Activated CD4-positive, alpha-beta memory T cell treated with anti-CD3 and anti-CD28 coated beads, Interleukin-2, amount 10 ng/mL, durations not matched to agents 7 days and 5 days (primary cell): ENCODE measurements around the gene LRIT3. TPM values are rescaled to one million over a fixed set of nuclear protein-coding genes. Genes with fewer than 3 reads are reported as not detected.

Experiments
- CTCF ChIA-PET: fragments of 350-600 bp; sonication (Branson Sonifier 250); formaldehyde crosslinking; loops from one replicate; lab custom pipeline; 2021; ENCODE audit warnings: antibody characterized with exemption, inconsistent platforms; lab: Charles Lee
- POLR2A ChIA-PET: fragments of 350-600 bp; sonication (Branson Sonifier 250); formaldehyde crosslinking; loops from one replicate; lab custom pipeline; 2021; ENCODE audit warnings: antibody characterized with exemption; lab: Charles Lee
- DNase-seq: peaks from one replicate; pipeline ENCODE4 v3.0.0-alpha.2; 2020
- H3K27ac Mint-ChIP-seq: one replicate; pipeline ENCODE4 v1.8.0; 2021; ENCODE audit warnings: mild to moderate bottlenecking, mixed read lengths
- H3K27me3 Mint-ChIP-seq: one replicate; pipeline ENCODE4 v1.8.0; 2021; ENCODE audit warnings: mixed read lengths
- H3K36me3 Mint-ChIP-seq: one replicate; pipeline ENCODE4 v1.8.0; 2021; ENCODE audit warnings: low read depth, mixed read lengths
- H3K4me1 Mint-ChIP-seq: one replicate; pipeline ENCODE4 v1.8.0; 2021; ENCODE audit warnings: mixed read lengths
- H3K4me3 Mint-ChIP-seq: one replicate; pipeline ENCODE4 v1.8.0; 2021; ENCODE audit warnings: mild to moderate bottlenecking, mixed read lengths
- H3K9me3 Mint-ChIP-seq: one replicate; pipeline ENCODE4 v1.8.0; 2021; ENCODE audit warnings: mixed read lengths
- total RNA-seq, 2 experiments: library from RNA; stranded (reverse); gene quantifications; one replicate each; pipeline ENCODE4 v1.2.3, GENCODE V29; 2021

LRIT3 gene
- total RNA-seq, 2 experiments from 2014 or later, result 0.10 TPM

DNA sequence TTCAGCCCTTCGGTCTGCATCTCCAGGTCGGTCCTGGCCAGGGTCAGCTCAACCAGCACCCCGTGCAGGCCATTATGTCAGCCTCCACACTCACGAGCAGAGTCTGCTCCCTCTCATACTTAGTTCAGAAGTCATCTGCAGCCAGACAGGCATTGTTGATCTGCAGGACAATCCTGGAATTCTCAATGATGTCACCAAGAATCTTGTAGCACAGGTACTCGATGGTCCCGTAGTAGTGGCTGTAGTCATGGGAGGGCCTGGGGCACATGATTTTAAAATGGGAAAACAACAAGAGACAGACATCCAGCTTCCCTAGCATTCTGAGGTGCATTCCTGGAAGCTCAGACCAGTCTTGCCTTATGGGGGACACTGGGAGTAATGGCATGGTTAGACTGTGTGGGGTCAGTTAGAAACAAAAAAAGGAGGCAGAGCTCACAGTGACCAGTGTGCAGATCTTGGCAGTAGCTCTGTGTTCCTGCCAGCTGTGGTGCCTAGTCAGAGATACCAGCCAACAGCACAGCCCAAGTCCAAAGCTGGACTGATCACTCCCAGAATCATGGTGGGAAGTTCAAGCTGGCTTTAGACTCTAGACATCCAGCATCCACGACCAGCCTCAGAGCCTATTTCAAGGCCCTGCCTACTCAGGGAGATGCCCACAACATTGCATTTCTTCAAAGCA lies 31.9 kb downstream of the LRIT3 start:
- H3K4me3 Mint-ChIP-seq, result no peak overlapping the region
- no peak for DNase-seq
- H3K4me1 Mint-ChIP-seq, result no peaks in the 10 kb centered on the region
- peaks cover 12% of the 10 kb centered on the region for H3K27me3 Mint-ChIP-seq
- no peaks in the 10 kb centered on the region for H3K36me3 Mint-ChIP-seq
- H3K9me3 Mint-ChIP-seq, result no peaks in the 10 kb centered on the region
- ChIA-PET CTCF (interaction anchor here (0.6 kb wide), 1 partner anchor 679 kb away, joined by 4 read pairs; no protein-coding TSS in a partner anchor), POLR2A (no interaction called here)
- no peak overlapping the region for H3K27ac Mint-ChIP-seq

DNA sequence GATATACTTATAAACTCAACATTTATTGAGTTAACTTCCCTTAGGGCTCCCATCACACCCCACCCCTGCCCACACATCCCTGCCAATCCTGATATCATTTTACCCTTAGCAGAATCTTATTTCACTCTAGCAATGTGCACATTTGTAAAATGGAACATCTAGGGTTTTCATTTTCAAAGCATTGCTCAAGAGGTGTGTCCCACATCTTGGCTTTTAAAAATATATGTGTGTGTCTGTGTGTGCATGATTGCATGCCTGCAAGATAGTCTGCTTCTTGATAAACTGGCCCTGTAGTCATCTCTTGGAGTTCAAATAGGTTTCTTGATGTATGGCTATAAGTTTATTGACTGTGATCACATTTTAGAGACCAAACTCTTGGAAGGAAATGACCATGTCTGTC lies 38.4 kb downstream of the LRIT3 start:
- no peak for DNase-seq
- H3K27me3 Mint-ChIP-seq, result peaks cover 12% of the 10 kb centered on the region
- no peak overlapping the region for H3K27ac Mint-ChIP-seq
- POLR2A ChIA-PET, result no interaction called here
- H3K4me3 Mint-ChIP-seq, result no peak overlapping the region
- no peaks in the 10 kb centered on the region for H3K4me1 Mint-ChIP-seq
- H3K9me3 Mint-ChIP-seq, result no peaks in the 10 kb centered on the region
- CTCF ChIA-PET, result no interaction called here
- no peaks in the 10 kb centered on the region for H3K36me3 Mint-ChIP-seq

DNA sequence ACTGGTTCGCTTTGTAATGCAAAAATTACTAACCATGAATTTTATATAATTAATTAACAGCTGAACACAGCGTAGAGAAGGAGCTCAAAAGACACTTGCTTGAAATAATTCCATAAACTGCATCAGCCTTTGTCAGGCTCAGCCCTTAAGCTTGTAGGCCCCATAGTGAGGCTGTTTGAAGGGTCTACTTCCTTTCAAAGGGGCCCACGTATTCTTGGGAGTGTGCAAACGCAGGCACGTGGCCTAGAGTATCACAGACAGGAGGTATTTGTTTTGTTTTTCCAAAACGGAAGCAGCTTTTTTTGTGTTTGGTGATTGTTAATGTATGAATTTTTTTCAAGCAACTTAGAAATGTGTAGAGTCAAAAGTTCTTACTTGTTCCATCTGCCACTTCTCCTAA lies 39.2 kb downstream of the LRIT3 start:
- H3K27ac Mint-ChIP-seq, result no peak overlapping the region
- DNase-seq, result no peak
- POLR2A ChIA-PET, result no interaction called here
- H3K36me3 Mint-ChIP-seq, result no peaks in the 10 kb centered on the region
- CTCF ChIA-PET, result no interaction called here
- no peaks in the 10 kb centered on the region for H3K9me3 Mint-ChIP-seq
- H3K4me1 Mint-ChIP-seq, result no peaks in the 10 kb centered on the region
- peaks cover 10% of the 10 kb centered on the region for H3K27me3 Mint-ChIP-seq
- H3K4me3 Mint-ChIP-seq, result no peak overlapping the region

DNA sequence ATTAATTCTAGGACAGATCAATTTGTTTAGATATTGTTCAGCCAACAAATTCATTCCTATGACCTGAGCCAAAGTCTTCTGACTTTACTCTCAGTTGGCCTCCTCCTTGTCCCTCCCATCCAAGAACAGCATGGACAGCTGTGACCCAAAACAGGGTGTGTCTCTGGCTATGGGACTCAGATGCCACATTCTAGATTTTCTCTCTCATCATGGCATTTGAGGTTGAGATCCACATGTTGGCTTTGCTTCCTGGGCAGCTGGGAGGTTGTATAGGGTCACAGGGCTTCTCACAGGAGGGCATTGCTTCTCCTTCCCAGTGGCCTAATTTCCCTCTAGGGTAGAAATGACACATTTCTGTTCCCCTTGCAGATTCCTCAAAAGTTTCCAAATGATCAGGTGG lies 42.2 kb downstream of the LRIT3 start:
- Mint-ChIP-seq H3K27ac (no peak overlapping the region), H3K9me3 (no peaks in the 10 kb centered on the region)
- CTCF ChIA-PET, result no interaction called here

DNA sequence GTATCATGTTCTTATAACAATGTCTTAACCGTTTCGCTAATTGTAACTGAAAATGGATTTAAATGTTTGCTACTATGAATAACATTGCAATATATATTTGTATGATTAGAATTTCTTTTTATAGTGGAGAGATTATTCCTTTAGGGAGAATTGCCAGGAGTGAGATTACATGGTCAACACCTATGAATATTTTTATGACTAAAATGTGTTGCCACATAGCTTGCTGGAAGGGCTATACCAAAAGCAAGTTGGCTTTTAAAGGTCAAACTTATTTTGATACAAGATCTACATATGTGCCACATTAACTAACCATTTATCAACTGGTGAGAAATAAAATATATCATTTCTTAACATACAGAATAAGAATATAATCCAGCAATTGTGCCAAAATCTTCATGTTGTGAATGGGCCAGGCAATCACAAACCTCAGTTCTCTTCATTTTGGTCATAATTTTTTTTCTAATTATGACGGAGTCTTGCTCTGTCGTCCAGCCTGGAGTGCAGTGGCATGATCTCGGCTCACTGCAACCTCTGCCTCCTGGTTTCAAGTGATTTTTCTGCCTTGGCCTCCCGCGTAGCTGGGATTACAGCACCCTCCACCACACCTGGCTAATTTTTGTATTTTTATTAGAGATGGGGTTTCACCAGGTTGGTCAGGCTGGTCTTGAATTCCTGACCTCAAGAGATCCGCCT lies 54.8 kb downstream of the LRIT3 start:
- CTCF ChIA-PET, result no interaction called here
- POLR2A ChIA-PET, result no interaction called here
- DNase-seq, result no peak
- Mint-ChIP-seq H3K4me3 (no peak overlapping the region), H3K4me1 (no peaks in the 10 kb centered on the region), H3K9me3 (peaks cover 3% of the 10 kb centered on the region), H3K36me3 (no peaks in the 10 kb centered on the region), H3K27me3 (peaks cover 16% of the 10 kb centered on the region), H3K27ac (no peak overlapping the region)

More for the DNA sequence above, 42.2 kb downstream of the LRIT3 start:
- POLR2A ChIA-PET, result no interaction called here
- DNase-seq, result no peak
- no peaks in the 10 kb centered on the region for H3K4me1 Mint-ChIP-seq
- H3K4me3 Mint-ChIP-seq, result no peak overlapping the region
- H3K27me3 Mint-ChIP-seq, result peaks cover 14% of the 10 kb centered on the region
- H3K36me3 Mint-ChIP-seq, result no peaks in the 10 kb centered on the region

DNA sequence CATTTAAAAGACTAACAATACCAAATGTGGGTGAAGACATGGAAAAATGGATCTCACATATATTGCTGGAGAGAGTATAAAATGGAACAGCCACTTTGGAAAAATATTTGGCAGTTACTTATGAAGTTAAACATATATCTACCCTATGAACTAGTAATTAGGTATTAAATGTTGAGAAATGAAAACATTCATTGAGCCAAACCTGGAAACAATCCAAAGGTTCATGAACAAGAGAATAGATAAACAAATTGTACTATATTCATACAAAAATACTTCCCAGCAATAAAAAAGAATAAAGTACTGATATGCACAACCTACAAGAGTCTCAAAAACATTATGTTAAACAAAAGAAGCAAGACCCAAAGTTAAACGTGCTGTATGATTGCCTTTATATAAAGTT lies 60.8 kb downstream of the LRIT3 start:
- H3K4me1 Mint-ChIP-seq, result no peaks in the 10 kb centered on the region
- no peak overlapping the region for H3K4me3 Mint-ChIP-seq
- peaks cover 28% of the 10 kb centered on the region for H3K27me3 Mint-ChIP-seq
- no peaks in the 10 kb centered on the region for H3K9me3 Mint-ChIP-seq
- POLR2A ChIA-PET, result no interaction called here
- no peak overlapping the region for H3K27ac Mint-ChIP-seq
- no peak for DNase-seq
- H3K36me3 Mint-ChIP-seq, result no peaks in the 10 kb centered on the region
- CTCF ChIA-PET, result no interaction called here

DNA sequence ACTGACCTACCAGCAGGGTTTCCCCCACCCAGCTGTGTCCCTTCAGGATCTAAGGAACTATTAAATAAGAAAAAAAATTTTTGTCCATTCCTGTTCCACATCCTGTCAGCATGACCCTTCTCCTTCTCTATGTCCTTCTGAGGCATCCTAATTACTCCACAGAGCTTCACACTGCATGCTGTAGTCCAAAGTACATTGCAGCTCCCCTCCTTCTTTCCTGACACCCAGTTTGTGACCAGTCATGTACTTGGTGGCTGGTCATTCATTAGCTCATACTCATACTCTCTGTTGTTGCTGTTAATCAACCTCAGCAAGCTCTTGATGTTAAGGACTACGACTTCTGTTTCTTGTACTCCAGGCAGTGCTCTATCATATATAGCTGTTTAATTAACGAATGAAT lies 62.3 kb downstream of the LRIT3 start:
- Mint-ChIP-seq H3K4me1 (no peaks in the 10 kb centered on the region), H3K4me3 (no peak overlapping the region), H3K27me3 (peaks cover 37% of the 10 kb centered on the region), H3K27ac (no peak overlapping the region), H3K9me3 (no peaks in the 10 kb centered on the region), H3K36me3 (no peaks in the 10 kb centered on the region)
- ChIA-PET CTCF (no interaction called here), POLR2A (no interaction called here)
- no peak for DNase-seq

DNA sequence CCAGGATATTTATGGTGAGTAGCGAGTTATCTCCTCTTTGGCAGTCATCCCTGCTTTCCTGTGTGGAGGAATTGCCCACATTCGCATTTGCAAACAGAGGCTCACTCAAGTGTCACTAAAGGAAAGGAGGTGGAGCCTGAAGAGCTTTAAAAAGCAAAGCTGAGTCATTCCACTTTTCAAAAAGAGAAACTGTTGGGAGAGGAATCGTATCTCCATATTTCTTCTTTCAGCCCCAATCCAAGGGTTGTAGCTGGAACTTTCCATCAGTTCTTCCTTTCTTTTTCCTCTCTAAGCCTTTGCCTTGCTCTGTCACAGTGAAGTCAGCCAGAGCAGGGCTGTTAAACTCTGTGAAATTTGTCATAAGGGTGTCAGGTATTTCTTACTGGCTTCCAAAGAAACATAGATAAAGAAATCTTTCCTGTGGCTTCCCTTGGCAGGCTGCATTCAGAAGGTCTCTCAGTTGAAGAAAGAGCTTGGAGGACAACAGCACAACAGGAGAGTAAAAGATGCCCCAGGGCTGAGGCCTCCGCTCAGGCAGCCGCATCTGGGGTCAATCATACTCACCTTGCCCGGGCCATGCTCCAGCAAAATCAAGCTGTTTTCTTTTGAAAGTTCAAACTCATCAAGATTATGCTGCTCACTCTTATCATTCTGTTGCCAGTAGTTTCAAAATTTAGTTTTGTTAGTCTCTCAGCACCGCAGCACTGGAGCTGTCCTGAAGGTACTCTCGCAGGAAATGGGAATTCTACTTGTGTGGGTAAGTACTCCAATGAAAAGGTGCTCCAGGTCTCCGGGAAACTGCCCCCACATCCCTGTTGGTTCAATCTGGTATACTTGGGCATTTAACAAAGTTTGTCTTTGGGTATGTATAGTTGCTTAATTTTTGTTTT lies 65.0 kb downstream of the LRIT3 start, which contains the start of gene EGF:
TSS of gene EGF (plus strand) at position 178 of the 890 bp plus-strand sequence. CDS start at position 631, 453 bp downstream.
- ChIA-PET POLR2A (no interaction called here), CTCF (no interaction called here)
- peaks cover 23% of the 10 kb centered on the region for H3K27me3 Mint-ChIP-seq
- H3K27ac Mint-ChIP-seq, result no peak within 1 kb of the TSS
- no peaks in the 10 kb centered on the region for H3K36me3 Mint-ChIP-seq
- no peak within 1 kb of the TSS for H3K4me3 Mint-ChIP-seq
- H3K4me1 Mint-ChIP-seq, result no peaks in the 10 kb centered on the region
- no peak for DNase-seq
- no peaks in the 10 kb centered on the region for H3K9me3 Mint-ChIP-seq

DNA sequence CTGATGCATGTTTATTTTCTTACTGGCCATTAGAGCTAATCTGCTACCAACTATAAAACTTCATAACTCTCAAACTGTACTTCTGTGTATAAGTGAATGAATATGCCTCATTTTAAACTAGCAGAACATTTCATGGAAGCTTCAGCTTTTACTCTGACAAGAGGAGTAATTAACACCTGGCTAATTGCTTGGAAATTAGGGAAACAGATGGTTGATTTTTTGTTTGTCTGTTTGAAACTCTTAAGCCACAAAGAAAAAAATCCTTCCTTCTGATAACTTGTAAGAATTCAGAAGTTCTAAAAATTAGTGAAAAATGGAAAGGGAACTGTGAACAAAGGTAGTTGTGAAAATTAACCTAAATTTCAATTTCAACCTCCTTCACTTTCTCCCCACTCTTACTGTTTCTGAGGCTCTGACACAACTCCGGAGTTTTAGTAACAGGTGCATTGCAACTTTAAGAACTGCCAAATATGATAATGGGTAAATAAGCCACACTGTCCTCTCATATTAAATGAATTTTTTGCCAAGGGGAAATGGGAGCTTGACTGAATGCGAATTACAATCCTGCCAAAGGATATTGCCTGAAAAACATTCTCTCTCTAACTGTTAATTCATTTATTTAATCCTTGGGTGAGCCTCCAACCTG lies 65.8 kb downstream of the LRIT3 start:
- H3K9me3 Mint-ChIP-seq, result no peaks in the 10 kb centered on the region
- H3K36me3 Mint-ChIP-seq, result no peaks in the 10 kb centered on the region
- ChIA-PET CTCF (no interaction called here), POLR2A (no interaction called here)
- no peaks in the 10 kb centered on the region for H3K4me1 Mint-ChIP-seq
- no peak overlapping the region for H3K27ac Mint-ChIP-seq
- peaks cover 23% of the 10 kb centered on the region for H3K27me3 Mint-ChIP-seq
- DNase-seq, result no peak
- no peak overlapping the region for H3K4me3 Mint-ChIP-seq

DNA sequence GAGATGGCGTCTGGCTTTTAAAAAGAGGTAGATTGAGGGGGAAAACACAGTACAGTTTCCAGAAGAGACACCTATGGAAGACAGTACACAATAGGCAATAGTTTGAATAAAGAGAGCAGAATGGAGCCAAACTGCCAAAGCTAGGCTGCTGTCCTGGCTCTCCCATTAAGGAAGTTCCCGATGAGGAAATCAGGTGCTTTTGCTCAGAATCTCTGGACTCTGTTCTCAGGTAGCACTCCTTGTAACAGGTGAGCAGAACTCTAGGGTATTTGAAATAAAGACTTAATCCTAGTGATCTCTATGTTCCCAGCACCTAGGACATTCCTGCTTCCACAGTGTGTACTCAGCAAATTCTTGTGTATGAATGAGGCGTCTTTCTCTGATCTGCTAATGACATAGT lies 66.4 kb downstream of the LRIT3 start:
- ChIA-PET POLR2A (no interaction called here), CTCF (no interaction called here)
- Mint-ChIP-seq H3K36me3 (no peaks in the 10 kb centered on the region), H3K9me3 (no peaks in the 10 kb centered on the region), H3K27me3 (peaks cover 23% of the 10 kb centered on the region), H3K4me1 (no peaks in the 10 kb centered on the region), H3K27ac (no peak overlapping the region), H3K4me3 (no peak overlapping the region)
- DNase-seq, result no peak

DNA sequence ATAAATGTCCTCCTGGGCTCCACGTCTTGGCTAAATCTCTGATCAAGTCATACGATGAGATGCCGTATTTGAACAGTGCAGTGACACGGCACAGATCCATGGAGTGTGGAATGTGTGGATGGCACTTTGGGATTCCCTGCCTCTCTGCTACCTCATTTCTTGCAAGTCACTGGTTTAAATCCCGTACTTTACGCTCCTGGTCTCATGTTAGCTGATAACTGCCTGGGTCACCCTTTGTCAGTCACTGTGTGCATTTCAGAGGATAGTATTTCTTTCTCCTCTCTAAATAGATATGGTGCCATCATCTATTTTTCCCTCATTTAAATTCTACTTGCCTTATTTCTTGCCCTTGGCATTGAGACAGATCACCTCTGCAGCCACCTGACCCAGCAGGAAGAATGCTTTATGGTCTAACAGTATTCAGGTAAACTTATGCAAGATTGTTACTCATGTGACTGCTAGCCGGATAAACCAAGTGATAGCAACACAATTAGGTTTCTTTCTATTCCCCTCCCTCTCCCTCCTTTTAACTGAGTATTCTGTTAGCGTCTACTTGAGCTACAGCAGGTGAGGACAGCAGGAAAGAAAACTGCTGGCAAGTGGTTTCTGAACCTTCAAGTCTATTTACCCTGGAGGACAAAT lies 67.6 kb downstream of the LRIT3 start:
- ChIA-PET CTCF (no interaction called here), POLR2A (no interaction called here)
- no peaks in the 10 kb centered on the region for H3K4me1 Mint-ChIP-seq
- peaks cover 25% of the 10 kb centered on the region for H3K27me3 Mint-ChIP-seq
- no peak for DNase-seq
- no peaks in the 10 kb centered on the region for H3K36me3 Mint-ChIP-seq
- H3K9me3 Mint-ChIP-seq, result no peaks in the 10 kb centered on the region
- no peak overlapping the region for H3K27ac Mint-ChIP-seq
- H3K4me3 Mint-ChIP-seq, result no peak overlapping the region

DNA sequence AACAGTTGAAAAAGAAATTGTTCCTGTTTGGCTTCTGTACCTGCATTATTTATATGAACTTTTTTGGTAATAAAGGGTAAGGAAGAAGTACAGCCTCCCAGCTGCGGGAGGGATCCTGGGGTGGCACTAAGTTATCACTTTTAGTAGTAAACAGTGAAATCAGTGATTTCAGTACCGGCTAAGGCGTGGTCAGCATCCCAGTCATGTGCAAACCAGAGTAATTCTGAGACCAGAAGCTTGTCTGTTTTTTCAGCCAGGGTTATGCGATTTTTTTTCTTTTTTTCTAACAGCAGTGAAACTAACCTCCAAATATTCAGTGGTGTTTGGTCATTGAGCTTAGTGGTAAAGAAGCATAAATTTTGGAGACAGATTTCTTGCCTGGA lies 68.1 kb downstream of the LRIT3 start:
- ChIA-PET CTCF (no interaction called here), POLR2A (no interaction called here)
- H3K4me3 Mint-ChIP-seq, result no peak overlapping the region
- H3K9me3 Mint-ChIP-seq, result no peaks in the 10 kb centered on the region
- DNase-seq, result no peak
- H3K27me3 Mint-ChIP-seq, result peaks cover 24% of the 10 kb centered on the region
- H3K4me1 Mint-ChIP-seq, result no peaks in the 10 kb centered on the region
- H3K36me3 Mint-ChIP-seq, result no peaks in the 10 kb centered on the region
- no peak overlapping the region for H3K27ac Mint-ChIP-seq
